Ovary (tissue), 9 donors: ENCODE data around the gene STIP1. TPM values are rescaled to one million over a fixed set of nuclear protein-coding genes. Genes with fewer than 3 reads are reported as not detected.

Source experiments
- DNase-seq, 5 donors: peaks; one replicate each; pipeline ENCODE4 v3.0.0-alpha.2; 2019 to 2020
- H3K27ac ChIP-seq, 2 donors: fragments of 200-600 bp; one replicate each; pipeline versions ENCODE4 v1.5.1 to v1.8.0; 2019 to 2022
- H3K27me3 ChIP-seq: fragments of 200-600 bp; one replicate; pipeline ENCODE4 v1.8.0; 2022
- H3K36me3 ChIP-seq: fragments of 200-600 bp; sonication (generic); one replicate; pipeline ENCODE4 v1.5.1; 2019
- H3K4me1 ChIP-seq: one replicate; pipeline ENCODE4 v1.8.1; 2013; ENCODE audit warnings: mild to moderate bottlenecking, moderate library complexity; ENCODE audit not compliant: insufficient read depth
- H3K4me3 ChIP-seq: fragments of 200-600 bp; sonication (generic); one replicate; pipeline ENCODE4 v1.5.1; 2017
- H3K9me3 ChIP-seq, 2 donors: fragments of 200-600 bp in 1 of 2; sonication (generic) in 1 of 2; one replicate each; pipeline versions ENCODE4 v1.5.1 to v1.8.1; 2013 to 2019; ENCODE audit warnings: mild to moderate bottlenecking in 1 of 2, moderate library complexity in 1 of 2
- EP300 ChIP-seq: sonication (generic); formaldehyde crosslinking; IDR thresholded peaks from one replicate; pipeline ENCODE4 v1.6.1; 2017; ENCODE audit warnings: antibody characterized with exemption
- POLR2A ChIP-seq: fragments of 450-650 bp; IDR thresholded peaks from one replicate; pipeline ENCODE4 v1.6.1; 2017; ENCODE audit warnings: antibody characterized with exemption, mild to moderate bottlenecking, moderate library complexity
- WGBS, 3 donors: extraction: QIAGEN DNeasy Blood & Tissue Kit in 1 of 3; methylation state at CpG; one replicate each; pipeline versions ENCODE4 v1.1.5 to v1.1.7; 2013 to 2017; 5-methylcytosine and 5-hydroxymethylcytosine counted together
- intact Hi-C, 4 donors: fragments of 100-400 bp; cut with DNase I; formaldehyde crosslinking; loops; one replicate each; pipeline versions ENCODE4 v1.11.0 to v1.15.1; 2022 to 2023
- polyA plus RNA-seq, 2 donors: library from polyadenylated mRNA; stranded (reverse); fragments of 200-250 nt in 1 of 2; fragments of 350-450 nt in 1 of 2; fragmentation: Illumina TruSeq in 1 of 2; extraction: RNeasy Lipid Tissue Mini Kit (QIAGEN cat#74804) in 1 of 2; gene quantifications; one replicate each; pipeline ENCODE4 v1.2.3, GENCODE V29; 2013 to 2014
- total RNA-seq, 7 donors: library from RNA; depleted of rRNA in 2 of 7; stranded (reverse); fragments of >200 nt in 2 of 7; fragmentation: NEBNext Ultra II Directional in 3 of 7; extraction: Animal tissue kit (Norgen Biotek cat#: 25700) in 3 of 7; gene quantifications; one replicate each; pipeline versions ENCODE4 v1.1.0 to v1.2.4, GENCODE V29; 2016 to 2023
- TF ChIP-seq, protein P1 (sequence below), 3 donors: fragments of 450-650 bp in 2 of 3; fragments of 200-600 bp in 1 of 3; IDR thresholded peaks; one replicate each; pipeline versions ENCODE4 v1.5.1 to v1.8.0; 2016 to 2022; ENCODE audit warnings: antibody characterized with exemption in 3 of 3, mild to moderate bottlenecking in 1 of 3
- donor health status: DM: no; HTN: no; CAD: no; lungs with moderate emphysema.
- donor health status: DM: no; HTN: no; CAD: no.
- donor health status: Bipolar disorder and iron deficiency.
- donor health status: DM: yes; HTN: yes; CAD: no.
- donor health status: DM: no; HTN: no; CAD: no.
- donor health status: DM: yes; HTN: yes; CAD: no.

Gene STIP1
- total and polyA plus RNA-seq, 9 donors, result 48.4 to 238 (median 111) TPM

DNA sequence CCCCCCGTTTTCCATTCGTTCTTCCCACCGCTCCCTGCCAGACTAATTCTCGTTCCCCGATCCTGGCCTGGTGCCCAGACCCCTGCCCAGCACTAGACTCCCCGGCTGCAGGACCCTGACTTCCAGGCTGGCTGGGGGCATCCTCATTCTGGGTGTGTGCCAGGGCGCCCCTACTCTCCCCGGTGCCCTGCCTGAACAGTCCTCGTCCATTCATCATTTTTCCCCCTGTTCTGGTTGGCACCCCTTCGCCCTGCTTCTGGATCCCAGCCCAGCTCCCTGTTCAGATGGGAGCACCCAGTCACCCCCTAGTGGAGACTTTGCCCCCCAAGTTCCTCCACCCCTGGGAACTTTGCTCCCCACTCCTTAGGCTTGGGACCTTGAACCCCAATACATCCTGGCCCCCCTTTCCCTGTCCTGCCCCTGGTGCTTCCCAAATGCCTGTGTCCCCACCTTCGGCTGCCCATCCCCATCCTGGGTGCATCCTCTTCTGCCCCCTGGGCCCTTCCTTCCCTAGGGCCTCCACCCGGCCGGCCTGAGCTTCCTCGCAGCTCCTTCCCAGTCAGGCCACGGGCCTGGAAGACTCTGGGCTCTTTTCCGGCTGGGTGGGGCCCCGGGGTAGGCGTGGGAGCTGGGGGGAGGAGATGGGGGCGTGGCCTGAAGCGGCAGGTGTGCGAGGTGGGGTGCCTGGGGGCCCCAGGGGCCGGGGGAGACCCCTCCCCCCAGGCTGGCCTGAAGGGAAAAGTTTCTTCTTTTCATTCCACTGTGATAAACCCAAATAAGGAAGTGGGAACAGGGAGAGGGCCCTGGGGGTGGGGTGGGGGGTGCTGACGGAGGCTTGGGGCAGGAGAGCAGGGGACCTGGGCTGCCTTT lies 66.3 kb downstream of the STIP1 start:
- Histone ChIP-seq H3K36me3 (no peaks in the 10 kb centered on the region), H3K27me3 (no peaks in the 10 kb centered on the region), H3K9me3 (no peaks in the 10 kb centered on the region), H3K27ac (peak overlapping the region in 1 of 2 donors; percentile 28), H3K4me1 (peaks cover 10% of the 10 kb centered on the region), H3K4me3 (peak overlapping the region; percentile 64)
- 3 to 5% (median 4%) methylated on average over 23 of the region's 23 CpGs for WGBS, 3 donors
- DNase-seq, result peak in 4 of 5 donors; percentile 56 to 77 (median 74)
- TF ChIP-seq POLR2A, result no peak
- TF ChIP-seq, protein P1, sequence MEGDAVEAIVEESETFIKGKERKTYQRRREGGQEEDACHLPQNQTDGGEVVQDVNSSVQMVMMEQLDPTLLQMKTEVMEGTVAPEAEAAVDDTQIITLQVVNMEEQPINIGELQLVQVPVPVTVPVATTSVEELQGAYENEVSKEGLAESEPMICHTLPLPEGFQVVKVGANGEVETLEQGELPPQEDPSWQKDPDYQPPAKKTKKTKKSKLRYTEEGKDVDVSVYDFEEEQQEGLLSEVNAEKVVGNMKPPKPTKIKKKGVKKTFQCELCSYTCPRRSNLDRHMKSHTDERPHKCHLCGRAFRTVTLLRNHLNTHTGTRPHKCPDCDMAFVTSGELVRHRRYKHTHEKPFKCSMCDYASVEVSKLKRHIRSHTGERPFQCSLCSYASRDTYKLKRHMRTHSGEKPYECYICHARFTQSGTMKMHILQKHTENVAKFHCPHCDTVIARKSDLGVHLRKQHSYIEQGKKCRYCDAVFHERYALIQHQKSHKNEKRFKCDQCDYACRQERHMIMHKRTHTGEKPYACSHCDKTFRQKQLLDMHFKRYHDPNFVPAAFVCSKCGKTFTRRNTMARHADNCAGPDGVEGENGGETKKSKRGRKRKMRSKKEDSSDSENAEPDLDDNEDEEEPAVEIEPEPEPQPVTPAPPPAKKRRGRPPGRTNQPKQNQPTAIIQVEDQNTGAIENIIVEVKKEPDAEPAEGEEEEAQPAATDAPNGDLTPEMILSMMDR (IDR thresholded peaks at IDR 0.05), result peak in 1 of 3 donors; percentile 20
- intact Hi-C loops, result loop anchor here in 1 of 4 donors (5.0 kb wide), 1 partner anchor 50 kb away; no protein-coding TSS in a partner anchor

- intact Hi-C loops, result loop anchor here in 1 of 4 donors (5.0 kb wide), 1 partner anchor 51 kb away; no protein-coding TSS in a partner anchor
- TF ChIP-seq, protein P1 (IDR thresholded peaks at IDR 0.05), result no peak
- no peak for TF ChIP-seq EP300
- TF ChIP-seq POLR2A, result no peak
- H3K4me3 ChIP-seq, result no peak overlapping the region
- 78 to 80% (median 79%) methylated on average over 8 of the region's 8 CpGs for WGBS, 3 donors
- DNase-seq, result no peak
- peak overlapping the region in 1 of 2 donors; percentile 28 for H3K27ac ChIP-seq
- H3K36me3 ChIP-seq, result no peaks in the 10 kb centered on the region
- H3K27me3 ChIP-seq, result no peaks in the 10 kb centered on the region
- no peaks in the 10 kb centered on the region for H3K9me3 ChIP-seq
- H3K4me1 ChIP-seq, result peaks cover 10% of the 10 kb centered on the region
These were observed 67.1 kb downstream of the STIP1 start for GRCh38 chr11:64253043-64253442.

GRCh38 chr11:64253481-64253880 lies 67.5 kb downstream of the STIP1 start:
- Histone ChIP-seq H3K36me3 (no peaks in the 10 kb centered on the region), H3K9me3 (no peaks in the 10 kb centered on the region), H3K27ac (no peak overlapping the region), H3K4me3 (no peak overlapping the region), H3K27me3 (no peaks in the 10 kb centered on the region), H3K4me1 (peaks cover 10% of the 10 kb centered on the region)
- DNase-seq, result no peak
- TF ChIP-seq, protein P1 (IDR thresholded peaks at IDR 0.05), result no peak
- TF ChIP-seq POLR2A, result no peak
- no peak for TF ChIP-seq EP300
- 57 to 73% (median 63%) methylated on average over 5 of the region's 5 CpGs for WGBS, 3 donors
- intact Hi-C loops, result loop anchor here in 1 of 4 donors (5.0 kb wide), 1 partner anchor 51 kb away; no protein-coding TSS in a partner anchor

Other genes with a start within 250 kb of the STIP1 start
- gene NAA40, start 247.2 kb upstream of the STIP1 start, total RNA-seq, result 10 to 100 TPM in 6 of 7 donors, 1 to 10 TPM in 1; 4.5 to 15.9 (median 13.4) TPM
- gene NAA40, start 247.2 kb upstream of the STIP1 start, polyA plus RNA-seq, result 1 to 10 TPM; 7.0 to 7.6 TPM
- gene COX8A, start 211.6 kb upstream of the STIP1 start, total RNA-seq, result 100 to 1,000 TPM; 197 to 339 (median 222) TPM
- gene COX8A, start 211.6 kb upstream of the STIP1 start, polyA plus RNA-seq, result 100 to 1,000 TPM in 1 of 2 donors, 10 to 100 TPM in 1; 64.8 to 438 TPM
- 10 to 100 TPM; 49.4 to 66.7 (median 50.7) TPM for gene OTUB1, start 199.7 kb upstream of the STIP1 start, total RNA-seq
- 10 to 100 TPM; 34.7 to 55.1 TPM for gene OTUB1, start 199.7 kb upstream of the STIP1 start, polyA plus RNA-seq
- 1 to 10 TPM in 1 of 7 donors, under 1 TPM in 6; 0.23 to 1.2 (median 0.45) TPM for gene FLRT1, start 150.2 kb upstream of the STIP1 start, total RNA-seq
- under 1 TPM; 0.13 to 0.17 TPM for gene FLRT1, start 150.2 kb upstream of the STIP1 start, polyA plus RNA-seq
- gene MACROD1, start 20.1 kb upstream of the STIP1 start, total RNA-seq, result 10 to 100 TPM; 24.9 to 50.2 (median 34.2) TPM
- gene MACROD1, start 20.1 kb upstream of the STIP1 start, polyA plus RNA-seq, result 10 to 100 TPM; 21.1 to 24.1 TPM
- 10 to 100 TPM in 2 of 7 donors, 1 to 10 TPM in 5; 3.7 to 19.7 (median 7.5) TPM for gene FERMT3, start 20.6 kb downstream of the STIP1 start, total RNA-seq
- gene FERMT3, start 20.6 kb downstream of the STIP1 start, polyA plus RNA-seq, result 1 to 10 TPM; 2.2 to 6.4 TPM
- 10 to 100 TPM; 23.4 to 41.4 (median 32.6) TPM for gene TRPT1, start 40.0 kb downstream of the STIP1 start, total RNA-seq
- 10 to 100 TPM; 16.6 to 37.4 TPM for gene TRPT1, start 40.0 kb downstream of the STIP1 start, polyA plus RNA-seq
- 10 to 100 TPM; 31.8 to 52.7 (median 42.2) TPM for gene NUDT22, start 40.1 kb downstream of the STIP1 start, total RNA-seq
- 10 to 100 TPM in 1 of 2 donors, 1 to 10 TPM in 1; 4.8 to 32.3 TPM for gene NUDT22, start 40.1 kb downstream of the STIP1 start, polyA plus RNA-seq
- 10 to 100 TPM; 25.0 to 62.2 (median 43.1) TPM for gene DNAJC4, start 44.4 kb downstream of the STIP1 start, total RNA-seq
- 10 to 100 TPM; 28.8 to 69.1 TPM for gene DNAJC4, start 44.4 kb downstream of the STIP1 start, polyA plus RNA-seq
- gene VEGFB, start 48.4 kb downstream of the STIP1 start, total RNA-seq, result 100 to 1,000 TPM in 5 of 7 donors, 10 to 100 TPM in 2; 27.4 to 164 (median 125) TPM
- 100 to 1,000 TPM in 1 of 2 donors, 10 to 100 TPM in 1; 81.9 to 124 TPM for gene VEGFB, start 48.4 kb downstream of the STIP1 start, polyA plus RNA-seq
- gene FKBP2, start 54.9 kb downstream of the STIP1 start, total RNA-seq, result 10 to 100 TPM; 41.4 to 88.0 (median 49.5) TPM
- gene FKBP2, start 54.9 kb downstream of the STIP1 start, polyA plus RNA-seq, result 100 to 1,000 TPM in 1 of 2 donors, 10 to 100 TPM in 1; 25.1 to 132 TPM
- 10 to 100 TPM; 27.8 to 71.3 (median 60.3) TPM for gene PPP1R14B, start 60.8 kb downstream of the STIP1 start, total RNA-seq
- gene PPP1R14B, start 60.8 kb downstream of the STIP1 start, polyA plus RNA-seq, result 10 to 100 TPM; 15.1 to 36.0 TPM
- 10 to 100 TPM; 13.5 to 44.8 (median 29.9) TPM for gene PLCB3, start 65.4 kb downstream of the STIP1 start, total RNA-seq
- gene PLCB3, start 65.4 kb downstream of the STIP1 start, polyA plus RNA-seq, result 10 to 100 TPM in 1 of 2 donors, 1 to 10 TPM in 1; 5.3 to 16.9 TPM
- 100 to 1,000 TPM in 1 of 7 donors, 10 to 100 TPM in 6; 54.8 to 125 (median 63.6) TPM for gene BAD, start 98.5 kb downstream of the STIP1 start, total RNA-seq
- 10 to 100 TPM in 1 of 2 donors, 1 to 10 TPM in 1; 3.4 to 81.9 TPM for gene BAD, start 98.5 kb downstream of the STIP1 start, polyA plus RNA-seq
- 10 to 100 TPM in 6 of 7 donors, 1 to 10 TPM in 1; 9.1 to 30.9 (median 23.8) TPM for gene GPR137, start 99.7 kb downstream of the STIP1 start, total RNA-seq
- gene GPR137, start 99.7 kb downstream of the STIP1 start, polyA plus RNA-seq, result 10 to 100 TPM in 1 of 2 donors, 1 to 10 TPM in 1; 3.1 to 23.2 TPM
- gene KCNK4, start 105.1 kb downstream of the STIP1 start, total RNA-seq, result not detected
- gene KCNK4, start 105.1 kb downstream of the STIP1 start, polyA plus RNA-seq, result not detected
- gene CATSPERZ, start 114.2 kb downstream of the STIP1 start, total RNA-seq, result not detected
- gene CATSPERZ, start 114.2 kb downstream of the STIP1 start, polyA plus RNA-seq, result not detected
- 10 to 100 TPM in 6 of 7 donors, 1 to 10 TPM in 1; 9.2 to 17.4 (median 15.7) TPM for gene ESRRA, start 119.4 kb downstream of the STIP1 start, total RNA-seq
- 10 to 100 TPM in 1 of 2 donors, 1 to 10 TPM in 1; 2.3 to 11.9 TPM for gene ESRRA, start 119.4 kb downstream of the STIP1 start, polyA plus RNA-seq
- 100 to 1,000 TPM; 207 to 432 (median 275) TPM for gene TRMT112, start 131.4 kb downstream of the STIP1 start, total RNA-seq
- 100 to 1,000 TPM; 272 to 383 TPM for gene TRMT112, start 131.4 kb downstream of the STIP1 start, polyA plus RNA-seq
- 100 to 1,000 TPM; 160 to 400 (median 192) TPM for gene PRDX5, start 131.9 kb downstream of the STIP1 start, total RNA-seq
- 100 to 1,000 TPM; 272 to 334 TPM for gene PRDX5, start 131.9 kb downstream of the STIP1 start, polyA plus RNA-seq
- 1 to 10 TPM; 3.4 to 7.5 (median 3.5) TPM for gene CCDC88B, start 154.0 kb downstream of the STIP1 start, total RNA-seq
- 1 to 10 TPM in 1 of 2 donors, under 1 TPM in 1; 0.95 to 3.6 TPM for gene CCDC88B, start 154.0 kb downstream of the STIP1 start, polyA plus RNA-seq
- 10 to 100 TPM in 6 of 7 donors, 1 to 10 TPM in 1; 7.3 to 31.4 (median 16.9) TPM for gene RPS6KA4, start 173.0 kb downstream of the STIP1 start, total RNA-seq
- 10 to 100 TPM in 1 of 2 donors, 1 to 10 TPM in 1; 4.0 to 12.1 TPM for gene RPS6KA4, start 173.0 kb downstream of the STIP1 start, polyA plus RNA-seq